ENCODE results near the gene ARHGEF39.
"Not testable (repeated sequence)": the region's sequence is repeated elsewhere in the genome, so short reads cannot be mapped to it uniquely, and the experiment has no call there.

The ARHGEF39 gene

DNA sequence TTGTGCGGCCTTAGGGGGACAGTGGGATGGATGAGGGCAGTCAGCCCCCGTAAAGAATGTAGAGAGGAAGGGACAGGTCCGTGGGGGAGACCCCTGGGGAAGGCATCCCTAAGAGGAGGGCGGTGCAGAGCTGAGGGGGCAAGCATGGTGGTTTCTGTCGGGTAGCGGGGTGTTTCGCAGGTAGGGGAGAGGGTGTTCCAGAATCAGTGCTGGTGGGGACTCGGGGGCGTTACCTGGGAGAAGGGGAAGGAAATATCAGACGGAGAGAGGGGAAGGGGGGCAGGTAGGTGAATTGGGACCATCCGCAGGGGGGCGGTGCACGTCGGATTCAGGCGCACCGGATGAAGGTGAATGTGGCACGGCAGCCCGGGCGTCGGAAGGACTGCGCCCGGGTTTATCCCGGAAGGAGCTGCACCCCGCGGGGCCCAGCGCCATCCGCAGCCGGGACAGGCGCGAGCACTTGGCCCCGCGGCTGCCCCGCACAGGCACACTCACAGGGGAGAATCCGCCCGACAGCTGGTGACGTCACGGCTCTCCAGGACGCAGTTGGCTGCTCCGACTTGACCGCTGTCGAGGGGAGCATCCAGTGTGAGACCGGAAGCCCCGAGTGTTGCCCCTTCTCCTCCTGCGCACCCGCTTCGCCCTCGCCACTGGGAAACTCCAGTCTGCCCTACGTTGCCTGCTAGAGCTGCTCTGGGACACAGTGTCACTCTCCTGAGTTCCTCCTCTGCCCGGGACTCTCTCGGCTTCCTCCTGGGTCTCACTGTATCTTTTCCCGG lies 48.1 kb downstream of the ARHGEF39 start:
- peak; percentile 83 for DNase-seq

DNA sequence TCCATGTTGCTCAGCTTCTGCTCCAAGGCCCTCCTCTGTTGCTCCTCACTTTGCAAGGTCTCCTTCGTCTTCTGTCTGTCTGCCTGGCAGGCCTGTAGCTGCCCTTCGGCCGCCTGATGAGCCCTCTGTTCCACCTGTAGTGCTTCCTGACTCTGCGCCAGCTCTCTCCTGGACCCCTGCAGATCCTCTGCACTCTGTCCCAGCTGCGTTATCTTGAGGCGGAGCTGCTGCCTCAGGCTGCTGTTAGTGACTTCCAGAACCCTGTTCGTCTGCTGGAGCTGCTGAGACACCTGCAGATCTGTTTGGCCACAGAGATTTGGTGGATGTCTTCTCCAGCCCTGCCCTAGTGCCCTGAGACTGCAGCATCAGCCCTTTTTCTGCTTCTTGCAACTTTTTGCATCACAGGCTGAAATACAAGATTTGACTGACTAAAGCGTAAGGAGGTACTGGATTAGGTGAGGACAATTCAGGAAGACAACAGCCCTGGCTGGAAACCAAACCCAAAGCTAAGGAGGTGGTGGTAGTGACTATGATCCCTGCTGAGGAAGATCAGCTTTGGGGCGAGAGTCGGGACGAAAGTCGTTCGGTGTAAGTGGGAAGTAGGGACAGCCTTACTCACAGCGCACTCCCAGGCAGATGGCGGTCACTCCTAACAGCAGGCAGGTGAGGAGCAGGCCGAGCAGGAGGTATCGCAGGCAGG lies 48.9 kb downstream of the ARHGEF39 start:
- DNase-seq: no peak

DNA sequence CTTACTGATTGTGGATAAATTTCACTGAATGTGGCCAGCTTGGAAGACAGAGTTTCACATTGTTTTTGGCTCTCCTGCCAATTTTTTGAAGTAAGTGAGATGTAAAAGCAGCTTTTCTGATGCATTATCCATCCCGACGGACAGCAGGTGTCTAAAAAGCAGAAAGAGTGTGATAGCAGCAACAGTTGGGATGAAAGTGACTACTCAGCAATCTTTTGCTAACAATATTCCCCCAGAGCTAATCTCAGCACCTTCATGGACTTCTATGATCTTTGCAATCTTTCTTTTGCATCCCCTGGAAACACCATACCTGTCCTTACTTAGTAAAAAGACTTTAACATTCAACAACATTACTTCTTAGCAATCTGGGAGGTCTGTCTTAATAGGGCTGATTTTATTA lies 52.2 kb downstream of the ARHGEF39 start:
- DNase-seq: no peak

DNA sequence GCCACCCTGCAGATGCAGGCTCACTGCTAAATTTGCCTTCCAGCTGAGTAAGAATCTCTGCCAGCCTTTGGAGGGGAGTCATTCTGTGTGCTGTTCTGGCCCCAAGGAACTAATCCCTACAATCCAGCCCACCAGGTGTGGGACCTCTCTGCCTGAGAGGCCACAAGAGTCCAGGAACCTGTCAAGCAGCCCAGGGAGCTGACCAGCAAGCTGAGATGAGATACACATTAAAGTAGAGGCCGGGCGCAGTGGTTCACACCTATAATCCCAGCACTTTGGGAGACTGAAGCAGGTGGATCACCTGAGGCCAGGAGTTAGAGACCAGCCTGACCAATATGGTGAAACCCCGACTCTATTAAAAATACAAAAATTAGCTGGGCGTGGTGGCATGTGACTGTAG lies 52.9 kb downstream of the ARHGEF39 start:
- not testable (repeated sequence) for DNase-seq

DNA sequence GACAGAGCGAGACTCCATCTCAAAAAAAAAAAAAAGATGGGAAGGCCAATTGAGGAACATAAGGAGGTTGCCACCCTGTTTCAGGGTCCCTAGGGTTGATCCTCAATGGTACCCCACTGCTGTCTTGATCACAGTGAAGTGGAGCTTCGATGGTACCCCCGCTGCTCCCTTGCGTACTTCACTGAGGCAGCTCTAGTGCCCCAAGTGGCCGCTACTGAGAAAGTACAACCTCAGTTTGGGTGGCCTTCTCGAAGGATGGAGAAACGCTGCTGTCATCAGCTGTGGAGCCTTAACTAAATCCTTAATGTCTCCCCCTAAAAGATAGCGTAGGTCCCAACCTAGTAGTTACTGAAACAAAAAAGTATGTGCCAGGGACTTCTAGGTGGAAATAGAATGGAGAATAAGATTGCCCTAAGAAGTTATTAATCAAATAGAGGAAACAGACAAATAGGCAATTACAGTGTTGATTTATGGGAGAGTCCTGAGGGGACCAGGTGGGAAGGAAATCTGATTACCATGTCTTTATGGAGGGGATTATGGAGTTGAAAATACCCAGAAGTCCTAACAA lies 53.7 kb downstream of the ARHGEF39 start:
- DNase-seq: peak; percentile 69

DNA sequence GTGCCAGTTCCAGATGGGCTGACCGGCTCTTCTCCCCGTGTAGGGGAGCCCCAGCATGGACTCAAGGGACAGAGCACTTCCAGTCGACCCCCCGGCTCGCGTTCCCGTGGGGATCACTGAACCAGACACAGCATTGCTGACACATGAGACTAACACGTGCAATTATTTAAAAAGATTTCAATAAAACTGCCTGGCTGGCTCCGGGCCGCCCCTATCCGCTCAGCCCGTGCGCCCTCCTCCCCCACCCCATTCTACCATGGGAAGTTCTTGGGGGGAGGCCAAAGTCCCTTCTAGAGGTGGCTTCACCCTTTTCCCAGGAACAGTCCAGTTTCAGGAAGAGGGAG lies 55.2 kb downstream of the ARHGEF39 start:
- DNase-seq: no peak
